ENCODE measurements around the gene ARHGAP31.

The ARHGAP31 gene, protein sequence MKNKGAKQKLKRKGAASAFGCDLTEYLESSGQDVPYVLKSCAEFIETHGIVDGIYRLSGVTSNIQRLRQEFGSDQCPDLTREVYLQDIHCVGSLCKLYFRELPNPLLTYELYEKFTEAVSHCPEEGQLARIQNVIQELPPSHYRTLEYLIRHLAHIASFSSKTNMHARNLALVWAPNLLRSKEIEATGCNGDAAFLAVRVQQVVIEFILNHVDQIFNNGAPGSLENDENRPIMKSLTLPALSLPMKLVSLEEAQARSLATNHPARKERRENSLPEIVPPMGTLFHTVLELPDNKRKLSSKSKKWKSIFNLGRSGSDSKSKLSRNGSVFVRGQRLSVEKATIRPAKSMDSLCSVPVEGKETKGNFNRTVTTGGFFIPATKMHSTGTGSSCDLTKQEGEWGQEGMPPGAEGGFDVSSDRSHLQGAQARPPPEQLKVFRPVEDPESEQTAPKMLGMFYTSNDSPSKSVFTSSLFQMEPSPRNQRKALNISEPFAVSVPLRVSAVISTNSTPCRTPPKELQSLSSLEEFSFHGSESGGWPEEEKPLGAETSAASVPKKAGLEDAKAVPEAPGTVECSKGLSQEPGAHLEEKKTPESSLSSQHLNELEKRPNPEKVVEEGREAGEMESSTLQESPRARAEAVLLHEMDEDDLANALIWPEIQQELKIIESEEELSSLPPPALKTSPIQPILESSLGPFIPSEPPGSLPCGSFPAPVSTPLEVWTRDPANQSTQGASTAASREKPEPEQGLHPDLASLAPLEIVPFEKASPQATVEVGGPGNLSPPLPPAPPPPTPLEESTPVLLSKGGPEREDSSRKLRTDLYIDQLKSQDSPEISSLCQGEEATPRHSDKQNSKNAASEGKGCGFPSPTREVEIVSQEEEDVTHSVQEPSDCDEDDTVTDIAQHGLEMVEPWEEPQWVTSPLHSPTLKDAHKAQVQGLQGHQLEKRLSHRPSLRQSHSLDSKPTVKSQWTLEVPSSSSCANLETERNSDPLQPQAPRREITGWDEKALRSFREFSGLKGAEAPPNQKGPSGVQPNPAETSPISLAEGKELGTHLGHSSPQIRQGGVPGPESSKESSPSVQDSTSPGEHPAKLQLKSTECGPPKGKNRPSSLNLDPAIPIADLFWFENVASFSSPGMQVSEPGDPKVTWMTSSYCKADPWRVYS (N-terminal part only)

DNA sequence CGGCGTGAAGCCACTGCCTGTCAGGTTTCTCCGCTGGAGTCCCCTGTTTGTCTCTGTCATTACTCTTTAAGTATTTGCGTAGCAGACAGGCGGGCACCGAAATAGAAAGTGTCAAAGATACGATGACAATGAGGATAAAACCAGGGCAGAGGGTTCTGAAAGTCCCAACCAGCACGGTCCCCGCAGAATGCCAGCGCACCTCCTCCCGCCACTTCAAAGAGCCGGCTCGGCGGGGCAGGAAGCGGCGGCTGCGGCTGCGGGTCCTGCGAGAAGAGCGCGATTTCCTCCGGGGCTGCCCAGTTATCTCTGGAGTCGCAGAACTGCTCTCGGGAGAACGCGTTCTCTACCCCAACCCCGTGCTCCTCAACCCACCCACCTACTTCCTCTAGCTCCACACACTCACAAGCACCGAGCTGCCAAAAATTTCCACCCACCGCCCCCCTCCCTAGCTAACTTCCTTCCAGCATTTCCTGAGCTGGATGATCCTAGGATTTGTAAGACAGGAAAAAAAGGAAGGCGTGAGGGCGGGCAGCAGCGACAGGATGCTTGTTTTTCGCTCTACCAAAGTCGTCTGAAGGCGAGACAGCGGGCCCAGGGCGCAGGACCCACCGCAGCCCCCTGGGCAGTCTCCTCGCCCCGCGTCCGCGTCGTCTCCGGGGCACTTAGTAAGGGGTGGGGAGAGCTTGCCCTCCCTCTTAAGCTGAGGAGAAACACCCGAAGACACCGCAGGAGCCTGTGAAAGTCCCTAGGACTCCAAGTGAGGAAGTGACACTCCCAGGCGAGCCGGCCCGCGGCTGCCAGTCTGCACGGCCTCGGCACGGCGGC is at the start of gene ARHGAP31:
ARHGAP31 (plus strand) TSS at position 513 of the 825 bp plus-strand sequence. CDS start 522 bp downstream, outside the sequence.
- H3F3A ChIP-seq (ENCODE audit: insufficient read depth, low read length): no peaks in the 10 kb centered on the region

GRCh38 chr3:119245778-119246177 is 48.4 kb upstream of the ARHGAP31 start:
- no peak for TF ChIP-seq CTCF (IDR thresholded peaks at IDR 0.05; ENCODE audit: low read length)
- TF ChIP-seq EZH2 (IDR thresholded peaks at IDR 0.05; ENCODE audit: borderline replicate concordance, low read length): no peak
- Histone ChIP-seq H4K20me1 (ENCODE audit: insufficient read depth, low read length) (no peaks in the 10 kb centered on the region), H2AFZ (ENCODE audit: low read length) (no peak overlapping the region), H3K36me3 (ENCODE audit: insufficient read depth, low read length) (no peaks in the 10 kb centered on the region; the same call in 1 of the 2 replicates), H3F3A (ENCODE audit: insufficient read depth, low read length) (no peaks in the 10 kb centered on the region), H3K79me2 (ENCODE audit: insufficient read depth, low read length) (no peaks in the 10 kb centered on the region), H3K4me2 (ENCODE audit: low read length) (no peak overlapping the region), H3K27me3 (ENCODE audit: insufficient read depth, low read length) (no peaks in the 10 kb centered on the region; the same call in 1 of the 2 replicates), H3K9me3 (ENCODE audit: low read length) (no peaks in the 10 kb centered on the region), H3K9ac (ENCODE audit: low read length) (no peak overlapping the region), H3K27ac (ENCODE audit: low read depth, low read length, poor library complexity, severe bottlenecking) (no peak overlapping the region), H3K4me1 (ENCODE audit: insufficient read depth, low read length, severe bottlenecking) (peaks cover 7% of the 10 kb centered on the region), H3K9me2 (ENCODE audit: low read depth, low read length) (no peaks in the 10 kb centered on the region), H3K4me3 (ENCODE audit: low read depth, low read length, poor library complexity, severe bottlenecking) (no peak overlapping the region)

More for the DNA sequence above, at the start of gene ARHGAP31:
- H2AFZ ChIP-seq (ENCODE audit: low read length): no peak within 1 kb of the TSS
- no peaks in the 10 kb centered on the region for H3K27me3 ChIP-seq (ENCODE audit: insufficient read depth, low read length)
- peak within 1 kb of the TSS; percentile 35; the same call in 1 of the 2 replicates for H3K9ac ChIP-seq (ENCODE audit: low read length)
- H3K4me3 ChIP-seq (ENCODE audit: low read depth, low read length, poor library complexity, severe bottlenecking): peak within 1 kb of the TSS; percentile 55
- TF ChIP-seq CTCF (IDR thresholded peaks at IDR 0.05; ENCODE audit: low read length) (no peak), EZH2 (IDR thresholded peaks at IDR 0.05; ENCODE audit: borderline replicate concordance, low read length) (no peak)
- peak within 1 kb of the TSS; percentile 73 for H3K4me2 ChIP-seq (ENCODE audit: low read length)
- no peaks in the 10 kb centered on the region for H4K20me1 ChIP-seq (ENCODE audit: insufficient read depth, low read length)
- no peaks in the 10 kb centered on the region for H3K36me3 ChIP-seq (ENCODE audit: insufficient read depth, low read length)
- peaks cover 23% of the 10 kb centered on the region for H3K4me1 ChIP-seq (ENCODE audit: insufficient read depth, low read length, severe bottlenecking)
- no peak within 1 kb of the TSS for H3K27ac ChIP-seq (ENCODE audit: low read depth, low read length, poor library complexity, severe bottlenecking)
- no peaks in the 10 kb centered on the region for H3K9me2 ChIP-seq (ENCODE audit: low read depth, low read length)
- H3K79me2 ChIP-seq (ENCODE audit: insufficient read depth, low read length): no peaks in the 10 kb centered on the region
- no peaks in the 10 kb centered on the region for H3K9me3 ChIP-seq (ENCODE audit: low read length)
